ENCODE measurements around the gene MEX3D. TPM values are rescaled to one million over a fixed set of nuclear protein-coding genes. Genes with fewer than 3 reads are reported as not detected.

MEX3D gene
- polyA plus RNA-seq, 1 experiment, result 5.4 TPM

GRCh38 chr19:1526066-1526778 is 41.9 kb downstream of the MEX3D start:
- no peak for DNase-seq (ENCODE audit: low read depth)
- peaks cover 16% of the 10 kb centered on the region for H3K27me3 ChIP-seq (ENCODE audit: control insufficient read depth, insufficient read depth, low read length)
- H3K4me3 ChIP-seq (ENCODE audit: low read depth, low read length), result no peak overlapping the region
- CTCF ChIA-PET, result interaction anchor here (0.6 to 1.4 kb wide), 2 partner anchors 20 kb away, joined by 3 to 5 read pairs; no protein-coding TSS in a partner anchor
- no peaks in the 10 kb centered on the region for H3K36me3 ChIP-seq (ENCODE audit: control insufficient read depth, insufficient read depth, low read length)
- POLR2A ChIA-PET, result no interaction called here
- TF ChIP-seq, protein P1, sequence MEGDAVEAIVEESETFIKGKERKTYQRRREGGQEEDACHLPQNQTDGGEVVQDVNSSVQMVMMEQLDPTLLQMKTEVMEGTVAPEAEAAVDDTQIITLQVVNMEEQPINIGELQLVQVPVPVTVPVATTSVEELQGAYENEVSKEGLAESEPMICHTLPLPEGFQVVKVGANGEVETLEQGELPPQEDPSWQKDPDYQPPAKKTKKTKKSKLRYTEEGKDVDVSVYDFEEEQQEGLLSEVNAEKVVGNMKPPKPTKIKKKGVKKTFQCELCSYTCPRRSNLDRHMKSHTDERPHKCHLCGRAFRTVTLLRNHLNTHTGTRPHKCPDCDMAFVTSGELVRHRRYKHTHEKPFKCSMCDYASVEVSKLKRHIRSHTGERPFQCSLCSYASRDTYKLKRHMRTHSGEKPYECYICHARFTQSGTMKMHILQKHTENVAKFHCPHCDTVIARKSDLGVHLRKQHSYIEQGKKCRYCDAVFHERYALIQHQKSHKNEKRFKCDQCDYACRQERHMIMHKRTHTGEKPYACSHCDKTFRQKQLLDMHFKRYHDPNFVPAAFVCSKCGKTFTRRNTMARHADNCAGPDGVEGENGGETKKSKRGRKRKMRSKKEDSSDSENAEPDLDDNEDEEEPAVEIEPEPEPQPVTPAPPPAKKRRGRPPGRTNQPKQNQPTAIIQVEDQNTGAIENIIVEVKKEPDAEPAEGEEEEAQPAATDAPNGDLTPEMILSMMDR (IDR thresholded peaks at IDR 0.05; ENCODE audit: insufficient read depth, low read depth, low read length), result no peak

- ChIA-PET POLR2A (no interaction called here), CTCF (interaction anchor here (1.4 kb wide), 1 partner anchor 21 kb away, joined by 5 read pairs; no protein-coding TSS in a partner anchor)
- no peak for DNase-seq (ENCODE audit: low read depth)
- TF ChIP-seq, protein P1 (IDR thresholded peaks at IDR 0.05; ENCODE audit: insufficient read depth, low read depth, low read length), result no peak
- no peaks in the 10 kb centered on the region for H3K36me3 ChIP-seq (ENCODE audit: control insufficient read depth, insufficient read depth, low read length)
- peaks cover 16% of the 10 kb centered on the region for H3K27me3 ChIP-seq (ENCODE audit: control insufficient read depth, insufficient read depth, low read length)
- no peak overlapping the region for H3K4me3 ChIP-seq (ENCODE audit: low read depth, low read length)
Measured at GRCh38 chr19:1525343-1525742, 42.8 kb downstream of the MEX3D start.

DNA sequence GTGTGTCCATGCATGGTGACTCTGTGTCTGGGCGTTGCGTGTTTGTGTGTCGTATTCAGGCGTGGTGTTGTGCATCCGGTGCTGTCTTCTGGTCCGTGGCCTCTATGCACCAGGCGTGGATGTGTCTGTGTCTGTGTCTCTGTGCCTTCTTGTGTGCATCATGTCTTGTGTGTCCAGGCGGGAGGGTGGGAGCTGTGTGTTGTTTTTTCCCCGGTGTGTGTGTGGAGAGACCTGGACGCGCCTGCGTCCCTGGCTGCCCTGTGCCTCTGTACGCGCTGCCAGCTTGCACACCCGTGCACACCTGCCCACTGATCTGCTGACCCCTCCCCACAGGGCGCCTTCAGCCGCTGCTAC is 43.2 kb downstream of the MEX3D start:
- POLR2A ChIA-PET, result no interaction called here
- CTCF ChIA-PET, result interaction anchor here (1.4 kb wide), 1 partner anchor 21 kb away, joined by 5 read pairs; no protein-coding TSS in a partner anchor
- Histone ChIP-seq H3K36me3 (ENCODE audit: control insufficient read depth, insufficient read depth, low read length) (no peaks in the 10 kb centered on the region), H3K27me3 (ENCODE audit: control insufficient read depth, insufficient read depth, low read length) (peaks cover 16% of the 10 kb centered on the region), H3K4me3 (ENCODE audit: low read depth, low read length) (no peak overlapping the region)
- DNase-seq (ENCODE audit: low read depth), result no peak
- TF ChIP-seq, protein P1 (IDR thresholded peaks at IDR 0.05; ENCODE audit: insufficient read depth, low read depth, low read length), result no peak

- POLR2A ChIA-PET, result no interaction called here
- CTCF ChIA-PET, result interaction anchor here (1.4 kb wide), 1 partner anchor 22 kb away, joined by 5 read pairs; no protein-coding TSS in a partner anchor
- TF ChIP-seq, protein P1 (IDR thresholded peaks at IDR 0.05; ENCODE audit: insufficient read depth, low read depth, low read length), result no peak
- no peaks in the 10 kb centered on the region for H3K36me3 ChIP-seq (ENCODE audit: control insufficient read depth, insufficient read depth, low read length)
- peaks cover 18% of the 10 kb centered on the region for H3K27me3 ChIP-seq (ENCODE audit: control insufficient read depth, insufficient read depth, low read length)
- DNase-seq (ENCODE audit: low read depth), result no peak
- no peak overlapping the region for H3K4me3 ChIP-seq (ENCODE audit: low read depth, low read length)
Measured at GRCh38 chr19:1524287-1524971, 43.7 kb downstream of the MEX3D start.
